WTC11 (cell line): ENCODE measurements around the gene CBX1. TPM values are rescaled to one million over a fixed set of nuclear protein-coding genes. Genes with fewer than 3 reads are reported as not detected.

ENCODE experiments used
- ATAC-seq: fragments of 200-7000 bp; cut with Tn5 transposase; 2 replicates; pipeline ENCODE4 v1.10.0; 2021; ENCODE audit warnings: mild to moderate bottlenecking, moderate library complexity
- CTCF ChIA-PET: fragments of 300-600 bp; sonication (Branson Sonifier 250); formaldehyde crosslinking; loops from one replicate; lab custom pipeline; 2021; ENCODE audit warnings: antibody characterized with exemption; lab: Charles Lee
- POLR2A ChIA-PET: fragments of 350-600 bp; sonication (Branson Sonifier 250); formaldehyde crosslinking; loops from one replicate; lab custom pipeline; 2021; ENCODE audit warnings: antibody characterized with exemption; lab: Charles Lee
- DNase-seq: peaks from one replicate; pipeline ENCODE4 v3.0.0; 2021; ENCODE audit warnings: low spot score
- H3K27ac Mint-ChIP-seq: 2 replicates; pipeline ENCODE4 v1.8.0; 2021; ENCODE audit warnings: mixed read lengths
- H3K27me3 Mint-ChIP-seq: 2 replicates; pipeline ENCODE4 v1.8.0; 2021; ENCODE audit warnings: low read depth, mild to moderate bottlenecking, moderate library complexity, mixed read lengths
- H3K36me3 Mint-ChIP-seq: 2 replicates; pipeline ENCODE4 v1.8.0; 2021; ENCODE audit warnings: mixed read lengths
- H3K4me1 Mint-ChIP-seq: 2 replicates; pipeline ENCODE4 v1.8.0; 2022; ENCODE audit warnings: mixed read lengths
- H3K4me3 Mint-ChIP-seq: 2 replicates; pipeline ENCODE4 v1.8.0; 2021; ENCODE audit warnings: mild to moderate bottlenecking, moderate library complexity, mixed read lengths
- H3K9me3 Mint-ChIP-seq: 2 replicates; pipeline ENCODE4 v1.8.0; 2021; ENCODE audit warnings: mixed read lengths
- CREB1 ChIP-seq: sonication (generic); formaldehyde crosslinking; IDR thresholded peaks from 2 replicates; pipeline ENCODE4 v1.8.0; 2023; ENCODE audit warnings: mild to moderate bottlenecking, missing genetic modification reagents
- NFE2L1 ChIP-seq: sonication (generic); formaldehyde crosslinking; IDR thresholded peaks from 2 replicates; pipeline ENCODE4 v1.8.1; 2023; ENCODE audit warnings: missing genetic modification reagents
- NFYB ChIP-seq: sonication (generic); formaldehyde crosslinking; conservative IDR thresholded peaks from 2 replicates; pipeline ENCODE4 v1.8.0; 2022; ENCODE audit warnings: low read depth, missing genetic modification reagents
- RELA ChIP-seq: sonication (generic); formaldehyde crosslinking; IDR thresholded peaks from 2 replicates; pipeline ENCODE4 v1.8.1; 2022; ENCODE audit warnings: missing genetic modification reagents, mild to moderate bottlenecking, borderline replicate concordance
- SP1 ChIP-seq: sonication (generic); formaldehyde crosslinking; conservative IDR thresholded peaks from 2 replicates; pipeline ENCODE4 v1.8.1; 2022; ENCODE audit warnings: missing genetic modification reagents
- TCF7 ChIP-seq: sonication (generic); formaldehyde crosslinking; IDR thresholded peaks from 2 replicates; pipeline ENCODE4 v1.8.0; 2022; ENCODE audit warnings: mild to moderate bottlenecking, low read depth, missing genetic modification reagents, moderate library complexity
- TEAD4 ChIP-seq: sonication (generic); formaldehyde crosslinking; IDR thresholded peaks from 2 replicates; pipeline ENCODE4 v1.8.0; 2022; ENCODE audit warnings: mild to moderate bottlenecking, missing genetic modification reagents
- ZNF121 ChIP-seq: sonication (generic); formaldehyde crosslinking; IDR thresholded peaks from 2 replicates; pipeline ENCODE4 v1.8.0; 2023; ENCODE audit warnings: missing genetic modification reagents
- ZNF263 ChIP-seq: sonication (generic); formaldehyde crosslinking; IDR thresholded peaks from 2 replicates; pipeline ENCODE4 v1.8.1; 2022; ENCODE audit warnings: low read depth, mild to moderate bottlenecking, moderate library complexity, missing genetic modification reagents
- ZNF317 ChIP-seq: sonication (generic); formaldehyde crosslinking; IDR thresholded peaks from 2 replicates; pipeline ENCODE4 v1.8.1; 2023; ENCODE audit warnings: low read depth, mild to moderate bottlenecking, moderate library complexity, missing genetic modification reagents, borderline replicate concordance
- ZNF423 ChIP-seq: fragments of 250-450 bp; sonication (Bioruptor Pico); IDR thresholded peaks from 2 replicates; pipeline ENCODE4 v2.1.2; 2022; ENCODE audit warnings: mild to moderate bottlenecking, moderate library complexity
- total RNA-seq: library from RNA; stranded (reverse); gene quantifications from 3 replicates; pipeline ENCODE4 v1.2.3, GENCODE V29; 2021
- TF ChIP-seq, protein P1 (sequence below): sonication (generic); formaldehyde crosslinking; IDR thresholded peaks from 2 replicates; pipeline ENCODE4 v1.8.0; 2023; ENCODE audit warnings: mild to moderate bottlenecking, missing genetic modification reagents
- TF ChIP-seq, protein P2 (sequence below): sonication (generic); formaldehyde crosslinking; IDR thresholded peaks from 2 replicates; pipeline ENCODE4 v1.8.1; 2022; ENCODE audit warnings: missing genetic modification reagents, borderline replicate concordance
- TF ChIP-seq, protein P3 (sequence below): sonication (generic); formaldehyde crosslinking; IDR thresholded peaks from 2 replicates; pipeline ENCODE4 v1.8.0; 2023; ENCODE audit warnings: missing genetic modification reagents
- TF ChIP-seq, protein P4 (sequence below): fragments of 250-450 bp; sonication (Bioruptor Pico); IDR thresholded peaks from 2 replicates; pipeline ENCODE4 v1.9.0; 2021; ENCODE audit warnings: mild to moderate bottlenecking
- TF ChIP-seq, protein P5 (sequence below): sonication (generic); formaldehyde crosslinking; IDR thresholded peaks from 2 replicates; pipeline ENCODE4 v1.8.0; 2022; ENCODE audit warnings: missing genetic modification reagents
- TF ChIP-seq, protein P6 (sequence below): fragments of 250-450 bp; sonication (Bioruptor Pico); IDR thresholded peaks from 2 replicates; pipeline ENCODE4 v1.9.0; 2021; ENCODE audit warnings: mild to moderate bottlenecking, borderline replicate concordance

CBX1 gene
- total RNA-seq, 1 experiment from 2014 or later: 162 TPM

DNA sequence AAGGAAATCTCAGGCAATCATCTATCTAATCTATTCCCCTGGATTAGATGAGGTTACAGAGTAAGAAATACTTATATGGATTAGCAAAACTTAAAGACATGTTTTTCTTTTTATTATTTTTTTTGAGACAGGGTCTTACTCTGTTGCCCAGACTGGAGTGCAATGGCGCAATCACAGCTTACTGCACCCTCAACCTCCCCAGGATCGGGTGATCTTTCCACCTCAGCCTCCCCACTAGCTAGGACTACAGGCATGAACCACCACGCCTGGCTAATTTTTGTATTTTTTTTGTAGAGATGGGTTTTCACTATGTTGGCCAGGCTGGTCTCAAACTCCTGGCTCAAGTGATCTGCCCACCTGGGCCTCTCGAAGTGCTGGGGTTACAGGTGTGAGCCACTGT is 56.4 kb downstream of the CBX1 start (continued):
- TF ChIP-seq ZNF263 (CRISPR knock-in tag) (no peak), CREB1 (CRISPR knock-in tag) (no peak), NFE2L1 (CRISPR knock-in tag) (no peak), ZNF423 (CRISPR knock-in tag) (no peak), TCF7 (no peak), ZNF317 (CRISPR knock-in tag) (no peak)
- TF ChIP-seq, protein P1, sequence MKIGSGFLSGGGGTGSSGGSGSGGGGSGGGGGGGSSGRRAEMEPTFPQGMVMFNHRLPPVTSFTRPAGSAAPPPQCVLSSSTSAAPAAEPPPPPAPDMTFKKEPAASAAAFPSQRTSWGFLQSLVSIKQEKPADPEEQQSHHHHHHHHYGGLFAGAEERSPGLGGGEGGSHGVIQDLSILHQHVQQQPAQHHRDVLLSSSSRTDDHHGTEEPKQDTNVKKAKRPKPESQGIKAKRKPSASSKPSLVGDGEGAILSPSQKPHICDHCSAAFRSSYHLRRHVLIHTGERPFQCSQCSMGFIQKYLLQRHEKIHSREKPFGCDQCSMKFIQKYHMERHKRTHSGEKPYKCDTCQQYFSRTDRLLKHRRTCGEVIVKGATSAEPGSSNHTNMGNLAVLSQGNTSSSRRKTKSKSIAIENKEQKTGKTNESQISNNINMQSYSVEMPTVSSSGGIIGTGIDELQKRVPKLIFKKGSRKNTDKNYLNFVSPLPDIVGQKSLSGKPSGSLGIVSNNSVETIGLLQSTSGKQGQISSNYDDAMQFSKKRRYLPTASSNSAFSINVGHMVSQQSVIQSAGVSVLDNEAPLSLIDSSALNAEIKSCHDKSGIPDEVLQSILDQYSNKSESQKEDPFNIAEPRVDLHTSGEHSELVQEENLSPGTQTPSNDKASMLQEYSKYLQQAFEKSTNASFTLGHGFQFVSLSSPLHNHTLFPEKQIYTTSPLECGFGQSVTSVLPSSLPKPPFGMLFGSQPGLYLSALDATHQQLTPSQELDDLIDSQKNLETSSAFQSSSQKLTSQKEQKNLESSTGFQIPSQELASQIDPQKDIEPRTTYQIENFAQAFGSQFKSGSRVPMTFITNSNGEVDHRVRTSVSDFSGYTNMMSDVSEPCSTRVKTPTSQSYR (CRISPR knock-in tag): no peak
- TF ChIP-seq, protein P2, sequence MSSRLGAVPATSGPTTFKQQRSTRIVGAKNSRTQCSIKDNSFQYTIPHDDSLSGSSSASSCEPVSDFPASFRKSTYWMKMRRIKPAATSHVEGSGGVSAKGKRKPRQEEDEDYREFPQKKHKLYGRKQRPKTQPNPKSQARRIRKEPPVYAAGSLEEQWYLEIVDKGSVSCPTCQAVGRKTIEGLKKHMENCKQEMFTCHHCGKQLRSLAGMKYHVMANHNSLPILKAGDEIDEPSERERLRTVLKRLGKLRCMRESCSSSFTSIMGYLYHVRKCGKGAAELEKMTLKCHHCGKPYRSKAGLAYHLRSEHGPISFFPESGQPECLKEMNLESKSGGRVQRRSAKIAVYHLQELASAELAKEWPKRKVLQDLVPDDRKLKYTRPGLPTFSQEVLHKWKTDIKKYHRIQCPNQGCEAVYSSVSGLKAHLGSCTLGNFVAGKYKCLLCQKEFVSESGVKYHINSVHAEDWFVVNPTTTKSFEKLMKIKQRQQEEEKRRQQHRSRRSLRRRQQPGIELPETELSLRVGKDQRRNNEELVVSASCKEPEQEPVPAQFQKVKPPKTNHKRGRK (CRISPR knock-in tag): no peak

DNA sequence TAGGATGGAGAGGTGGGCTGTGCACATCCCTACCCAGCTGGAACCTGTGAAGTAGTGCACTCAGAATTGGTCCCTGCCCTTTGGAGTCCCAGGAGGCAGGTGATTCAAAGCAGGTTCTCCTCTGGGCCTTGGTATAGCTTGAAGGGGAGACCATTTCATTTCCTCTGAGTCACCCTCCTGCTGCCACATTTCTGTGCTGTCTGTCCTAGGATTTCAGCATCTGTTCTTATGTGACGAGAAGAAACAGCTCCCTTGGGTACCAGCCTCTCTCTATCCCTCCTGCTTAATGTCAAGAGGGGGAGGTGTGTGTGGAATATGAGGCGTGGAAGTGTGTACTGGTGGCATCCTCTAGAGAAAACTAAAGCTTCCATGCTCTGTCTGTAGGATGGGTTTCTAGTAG is 58.1 kb downstream of the CBX1 start:
- peaks cover 21% of the 10 kb centered on the region for H3K4me1 Mint-ChIP-seq
- no peak overlapping the region for H3K4me3 Mint-ChIP-seq
- TF ChIP-seq SP1: no peak
- TF ChIP-seq TEAD4: no peak
- TF ChIP-seq, protein P3, sequence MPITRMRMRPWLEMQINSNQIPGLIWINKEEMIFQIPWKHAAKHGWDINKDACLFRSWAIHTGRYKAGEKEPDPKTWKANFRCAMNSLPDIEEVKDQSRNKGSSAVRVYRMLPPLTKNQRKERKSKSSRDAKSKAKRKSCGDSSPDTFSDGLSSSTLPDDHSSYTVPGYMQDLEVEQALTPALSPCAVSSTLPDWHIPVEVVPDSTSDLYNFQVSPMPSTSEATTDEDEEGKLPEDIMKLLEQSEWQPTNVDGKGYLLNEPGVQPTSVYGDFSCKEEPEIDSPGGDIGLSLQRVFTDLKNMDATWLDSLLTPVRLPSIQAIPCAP (CRISPR knock-in tag): no peak
- TF ChIP-seq, protein P4, sequence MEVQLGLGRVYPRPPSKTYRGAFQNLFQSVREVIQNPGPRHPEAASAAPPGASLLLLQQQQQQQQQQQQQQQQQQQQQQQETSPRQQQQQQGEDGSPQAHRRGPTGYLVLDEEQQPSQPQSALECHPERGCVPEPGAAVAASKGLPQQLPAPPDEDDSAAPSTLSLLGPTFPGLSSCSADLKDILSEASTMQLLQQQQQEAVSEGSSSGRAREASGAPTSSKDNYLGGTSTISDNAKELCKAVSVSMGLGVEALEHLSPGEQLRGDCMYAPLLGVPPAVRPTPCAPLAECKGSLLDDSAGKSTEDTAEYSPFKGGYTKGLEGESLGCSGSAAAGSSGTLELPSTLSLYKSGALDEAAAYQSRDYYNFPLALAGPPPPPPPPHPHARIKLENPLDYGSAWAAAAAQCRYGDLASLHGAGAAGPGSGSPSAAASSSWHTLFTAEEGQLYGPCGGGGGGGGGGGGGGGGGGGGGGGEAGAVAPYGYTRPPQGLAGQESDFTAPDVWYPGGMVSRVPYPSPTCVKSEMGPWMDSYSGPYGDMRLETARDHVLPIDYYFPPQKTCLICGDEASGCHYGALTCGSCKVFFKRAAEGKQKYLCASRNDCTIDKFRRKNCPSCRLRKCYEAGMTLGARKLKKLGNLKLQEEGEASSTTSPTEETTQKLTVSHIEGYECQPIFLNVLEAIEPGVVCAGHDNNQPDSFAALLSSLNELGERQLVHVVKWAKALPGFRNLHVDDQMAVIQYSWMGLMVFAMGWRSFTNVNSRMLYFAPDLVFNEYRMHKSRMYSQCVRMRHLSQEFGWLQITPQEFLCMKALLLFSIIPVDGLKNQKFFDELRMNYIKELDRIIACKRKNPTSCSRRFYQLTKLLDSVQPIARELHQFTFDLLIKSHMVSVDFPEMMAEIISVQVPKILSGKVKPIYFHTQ (CRISPR knock-in tag): no peak
- TF ChIP-seq, protein P1 (CRISPR knock-in tag): no peak
- TF ChIP-seq, protein P5, sequence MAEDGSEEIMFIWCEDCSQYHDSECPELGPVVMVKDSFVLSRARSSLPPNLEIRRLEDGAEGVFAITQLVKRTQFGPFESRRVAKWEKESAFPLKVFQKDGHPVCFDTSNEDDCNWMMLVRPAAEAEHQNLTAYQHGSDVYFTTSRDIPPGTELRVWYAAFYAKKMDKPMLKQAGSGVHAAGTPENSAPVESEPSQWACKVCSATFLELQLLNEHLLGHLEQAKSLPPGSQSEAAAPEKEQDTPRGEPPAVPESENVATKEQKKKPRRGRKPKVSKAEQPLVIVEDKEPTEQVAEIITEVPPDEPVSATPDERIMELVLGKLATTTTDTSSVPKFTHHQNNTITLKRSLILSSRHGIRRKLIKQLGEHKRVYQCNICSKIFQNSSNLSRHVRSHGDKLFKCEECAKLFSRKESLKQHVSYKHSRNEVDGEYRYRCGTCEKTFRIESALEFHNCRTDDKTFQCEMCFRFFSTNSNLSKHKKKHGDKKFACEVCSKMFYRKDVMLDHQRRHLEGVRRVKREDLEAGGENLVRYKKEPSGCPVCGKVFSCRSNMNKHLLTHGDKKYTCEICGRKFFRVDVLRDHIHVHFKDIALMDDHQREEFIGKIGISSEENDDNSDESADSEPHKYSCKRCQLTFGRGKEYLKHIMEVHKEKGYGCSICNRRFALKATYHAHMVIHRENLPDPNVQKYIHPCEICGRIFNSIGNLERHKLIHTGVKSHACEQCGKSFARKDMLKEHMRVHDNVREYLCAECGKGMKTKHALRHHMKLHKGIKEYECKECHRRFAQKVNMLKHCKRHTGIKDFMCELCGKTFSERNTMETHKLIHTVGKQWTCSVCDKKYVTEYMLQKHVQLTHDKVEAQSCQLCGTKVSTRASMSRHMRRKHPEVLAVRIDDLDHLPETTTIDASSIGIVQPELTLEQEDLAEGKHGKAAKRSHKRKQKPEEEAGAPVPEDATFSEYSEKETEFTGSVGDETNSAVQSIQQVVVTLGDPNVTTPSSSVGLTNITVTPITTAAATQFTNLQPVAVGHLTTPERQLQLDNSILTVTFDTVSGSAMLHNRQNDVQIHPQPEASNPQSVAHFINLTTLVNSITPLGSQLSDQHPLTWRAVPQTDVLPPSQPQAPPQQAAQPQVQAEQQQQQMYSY: no peak
- TF ChIP-seq ZNF121 (CRISPR knock-in tag): no peak
- TF ChIP-seq RELA (CRISPR knock-in tag): no peak
- TF ChIP-seq, protein P6, sequence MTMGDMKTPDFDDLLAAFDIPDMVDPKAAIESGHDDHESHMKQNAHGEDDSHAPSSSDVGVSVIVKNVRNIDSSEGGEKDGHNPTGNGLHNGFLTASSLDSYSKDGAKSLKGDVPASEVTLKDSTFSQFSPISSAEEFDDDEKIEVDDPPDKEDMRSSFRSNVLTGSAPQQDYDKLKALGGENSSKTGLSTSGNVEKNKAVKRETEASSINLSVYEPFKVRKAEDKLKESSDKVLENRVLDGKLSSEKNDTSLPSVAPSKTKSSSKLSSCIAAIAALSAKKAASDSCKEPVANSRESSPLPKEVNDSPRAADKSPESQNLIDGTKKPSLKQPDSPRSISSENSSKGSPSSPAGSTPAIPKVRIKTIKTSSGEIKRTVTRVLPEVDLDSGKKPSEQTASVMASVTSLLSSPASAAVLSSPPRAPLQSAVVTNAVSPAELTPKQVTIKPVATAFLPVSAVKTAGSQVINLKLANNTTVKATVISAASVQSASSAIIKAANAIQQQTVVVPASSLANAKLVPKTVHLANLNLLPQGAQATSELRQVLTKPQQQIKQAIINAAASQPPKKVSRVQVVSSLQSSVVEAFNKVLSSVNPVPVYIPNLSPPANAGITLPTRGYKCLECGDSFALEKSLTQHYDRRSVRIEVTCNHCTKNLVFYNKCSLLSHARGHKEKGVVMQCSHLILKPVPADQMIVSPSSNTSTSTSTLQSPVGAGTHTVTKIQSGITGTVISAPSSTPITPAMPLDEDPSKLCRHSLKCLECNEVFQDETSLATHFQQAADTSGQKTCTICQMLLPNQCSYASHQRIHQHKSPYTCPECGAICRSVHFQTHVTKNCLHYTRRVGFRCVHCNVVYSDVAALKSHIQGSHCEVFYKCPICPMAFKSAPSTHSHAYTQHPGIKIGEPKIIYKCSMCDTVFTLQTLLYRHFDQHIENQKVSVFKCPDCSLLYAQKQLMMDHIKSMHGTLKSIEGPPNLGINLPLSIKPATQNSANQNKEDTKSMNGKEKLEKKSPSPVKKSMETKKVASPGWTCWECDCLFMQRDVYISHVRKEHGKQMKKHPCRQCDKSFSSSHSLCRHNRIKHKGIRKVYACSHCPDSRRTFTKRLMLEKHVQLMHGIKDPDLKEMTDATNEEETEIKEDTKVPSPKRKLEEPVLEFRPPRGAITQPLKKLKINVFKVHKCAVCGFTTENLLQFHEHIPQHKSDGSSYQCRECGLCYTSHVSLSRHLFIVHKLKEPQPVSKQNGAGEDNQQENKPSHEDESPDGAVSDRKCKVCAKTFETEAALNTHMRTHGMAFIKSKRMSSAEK (CRISPR knock-in tag): no peak
- TF ChIP-seq NFYB: no peak

More for the DNA sequence above, 58.1 kb downstream of the CBX1 start:
- ChIA-PET POLR2A (interaction anchor here (1.1 to 1.5 kb wide), 2 partner anchors 11 to 13 kb away, joined by 3 to 4 read pairs; no protein-coding TSS in a partner anchor), CTCF (interaction anchor here (0.6 to 10.4 kb wide), 4 partner anchors 11 to 54 kb away, joined by 3 to 108 read pairs (median 7); no protein-coding TSS in a partner anchor)
- H3K27ac Mint-ChIP-seq: no peak overlapping the region
- H3K27me3 Mint-ChIP-seq: peaks cover 24% of the 10 kb centered on the region
- no peaks in the 10 kb centered on the region for H3K9me3 Mint-ChIP-seq
- ATAC-seq (no peak), DNase-seq (no peak)
- no peaks in the 10 kb centered on the region for H3K36me3 Mint-ChIP-seq
